HCT116 (cell line): ENCODE measurements around the gene MANBA.

Source experiments
- CTCF ChIP-seq, 3 experiments: fragments of 200-600 bp in 1 of 3; sonication (generic) in 1 of 3; IDR thresholded peaks in 2 of 3; conservative IDR thresholded peaks in 1 of 3; 2 replicates each; pipeline ENCODE4 v1.5.1; 2012 to 2017; ENCODE audit warnings: low read depth in 2 of 3, low read length in 2 of 3, antibody characterized with exemption in 1 of 3, borderline replicate concordance in 1 of 3, control low read depth in 1 of 3, mild to moderate bottlenecking in 1 of 3, mixed read lengths in 1 of 3, mixed run types in 1 of 3, moderate library complexity in 1 of 3; ENCODE audit not compliant: insufficient read depth in 1 of 3
- ELF1 ChIP-seq: IDR thresholded peaks from 2 replicates; pipeline ENCODE4 v1.6.1; 2012; ENCODE audit warnings: low read depth, borderline replicate concordance
- JUND ChIP-seq: IDR thresholded peaks from 2 replicates; pipeline ENCODE4 v1.6.1; 2012
- MAX ChIP-seq: IDR thresholded peaks from 2 replicates; pipeline ENCODE4 v1.6.1; 2012
- POLR2A ChIP-seq: IDR thresholded peaks from 2 replicates; pipeline ENCODE4 v1.7.0; 2011; ENCODE audit warnings: borderline replicate concordance; ENCODE audit not compliant: insufficient read depth, insufficient read length; ENCODE audit errors: extremely low read depth
- POLR2AphosphoS5 ChIP-seq: IDR thresholded peaks from 2 replicates; pipeline ENCODE4 v1.6.1; 2011; ENCODE audit warnings: mild to moderate bottlenecking, low read depth, low read length, moderate library complexity
- RAD21 ChIP-seq: IDR thresholded peaks from 2 replicates; pipeline ENCODE4 v1.6.1; 2012; ENCODE audit warnings: low read depth, mild to moderate bottlenecking
- SP1 ChIP-seq: IDR thresholded peaks from 2 replicates; pipeline ENCODE4 v1.6.1; 2012; ENCODE audit warnings: low read depth
- ZNF274 ChIP-seq: fragments of 200-500 bp; sonication (Bioruptor generic); IDR thresholded peaks from 2 replicates; pipeline ENCODE4 v1.6.1; 2014; ENCODE audit warnings: mild to moderate bottlenecking, low read depth, low read length, inconsistent platforms
- TF ChIP-seq, protein P1 (sequence below): IDR thresholded peaks from 2 replicates; pipeline ENCODE4 v1.6.1; 2012

DNA sequence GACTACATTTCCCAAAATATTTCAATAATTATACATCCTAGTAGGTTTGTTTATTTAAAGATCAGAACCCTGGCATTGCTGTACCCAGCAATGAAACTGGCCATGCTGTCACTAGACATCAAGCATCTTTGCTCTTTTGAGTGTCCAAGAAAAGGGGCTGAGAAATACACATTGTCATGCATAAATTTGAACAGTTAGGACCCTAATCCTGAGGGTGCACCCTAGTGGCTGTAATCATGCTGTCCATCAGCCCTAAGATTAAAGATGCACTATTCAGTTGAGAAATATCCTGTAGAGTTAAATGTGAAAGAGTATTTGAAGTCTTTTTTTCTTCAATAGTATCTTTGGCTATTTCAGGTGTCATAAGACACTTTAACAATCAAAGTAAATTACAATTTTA is 150.8 kb downstream of the MANBA start:
- TF ChIP-seq, protein P1, sequence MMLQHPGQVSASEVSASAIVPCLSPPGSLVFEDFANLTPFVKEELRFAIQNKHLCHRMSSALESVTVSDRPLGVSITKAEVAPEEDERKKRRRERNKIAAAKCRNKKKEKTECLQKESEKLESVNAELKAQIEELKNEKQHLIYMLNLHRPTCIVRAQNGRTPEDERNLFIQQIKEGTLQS: no peak
- TF ChIP-seq SP1 (no peak), CTCF (IDR thresholded peaks at IDR 0.05 in 2 of 3, conservative IDR thresholded peaks at IDR 0.05 in 1 of 3; ENCODE audit: borderline replicate concordance in 1 of 3, insufficient read depth in 1 of 3, low read depth in 2 of 3, low read length in 2 of 3) (peak; percentile 49 to 52 (median 50); a peak in 5 of 6 replicates), JUND (no peak), POLR2A (no peak), RAD21 (peak; percentile 55), ZNF274 (no peak), POLR2AphosphoS5 (no peak), ELF1 (no peak), MAX (no peak)
